ENCODE data around the gene RBM38.

Gene RBM38

GRCh38 chr20:57371363-57371762, 19.8 kb upstream of the RBM38 start:
- H3K27ac ChIP-seq (replicated peaks; ENCODE audit: low read length): no peak overlapping the region
- no peak overlapping the region for H3K9ac ChIP-seq (ENCODE audit: low read depth, low read length, poor library complexity)
- DNase-seq (ENCODE audit: low spot score): no peak

GRCh38 chr20:57372157-57372556, 19.0 kb upstream of the RBM38 start:
- no peak overlapping the region for H4K91ac ChIP-seq (ENCODE audit: low read depth, low read length, poor library complexity)
- WGBS, 2 donors (ENCODE audit: extremely low coverage in 2 of 2, insufficient read length in 2 of 2, insufficient replicate concordance in 1 of 2): no CpG with 5 or more reads among the region's 9 CpGs
- no peak overlapping the region for H2BK5ac ChIP-seq (ENCODE audit: low read length)
- no peak for DNase-seq (ENCODE audit: low spot score)
- H3K9ac ChIP-seq (ENCODE audit: low read depth, low read length, poor library complexity): no peak overlapping the region
- H4K8ac ChIP-seq (ENCODE audit: low read depth, low read length): no peak overlapping the region
- H3K9me3 ChIP-seq (replicated peaks in 1 of 2; ENCODE audit: control insufficient read depth in 2 of 2, insufficient read depth in 1 of 2, low read depth in 1 of 2, low read length in 2 of 2): no peaks in the 10 kb centered on the region
- H3K79me1 ChIP-seq (ENCODE audit: low read depth, low read length): no peaks in the 10 kb centered on the region
- H3K4me1 ChIP-seq (ENCODE audit: control insufficient read depth in 2 of 2, insufficient read depth in 1 of 2, low read depth in 1 of 2, low read length in 2 of 2): no peaks in the 10 kb centered on the region
- H3K4ac ChIP-seq (ENCODE audit: low read length): no peak overlapping the region
- H3K14ac ChIP-seq (ENCODE audit: low read length): no peak overlapping the region
- no peak overlapping the region for H2BK15ac ChIP-seq (ENCODE audit: low read length)
- H2BK120ac ChIP-seq (ENCODE audit: low read depth, low read length): no peak overlapping the region
- H3K4me3 ChIP-seq (ENCODE audit: low read length in 2 of 2): no peak overlapping the region
- no peak overlapping the region for H3K4me2 ChIP-seq (ENCODE audit: insufficient read depth, low read length, poor library complexity, severe bottlenecking)
- H3K18ac ChIP-seq (ENCODE audit: low read length): no peak overlapping the region
- H2AFZ ChIP-seq (ENCODE audit: low read length): no peak overlapping the region
- no peak overlapping the region for H2AK5ac ChIP-seq (ENCODE audit: low read depth, low read length)
- H3K36me3 ChIP-seq (replicated peaks in 1 of 2; ENCODE audit: control insufficient read depth in 2 of 2, insufficient read depth in 2 of 2, low read length in 2 of 2): peaks cover 70 to 99% of the 10 kb centered on the region in 2 donors
- no peak overlapping the region for H3K27ac ChIP-seq (replicated peaks; ENCODE audit: low read length)
- no peaks in the 10 kb centered on the region for H3K27me3 ChIP-seq (ENCODE audit: control insufficient read depth in 3 of 3, insufficient read depth in 3 of 3, low read depth in 1 of 3, low read length in 3 of 3)
- H3K23ac ChIP-seq (ENCODE audit: low read depth, low read length, poor library complexity): no peak overlapping the region
- no peak overlapping the region for H2BK12ac ChIP-seq (ENCODE audit: low read length)

More at GRCh38 chr20:57371363-57371762, 19.8 kb upstream of the RBM38 start:
- Histone ChIP-seq H3K4ac (ENCODE audit: low read length) (no peak overlapping the region), H4K8ac (ENCODE audit: low read depth, low read length) (no peak overlapping the region), H2BK5ac (ENCODE audit: low read length) (no peak overlapping the region), H3K4me1 (ENCODE audit: control insufficient read depth in 2 of 2, insufficient read depth in 1 of 2, low read depth in 1 of 2, low read length in 2 of 2) (no peaks in the 10 kb centered on the region), H3K27me3 (ENCODE audit: control insufficient read depth in 3 of 3, insufficient read depth in 3 of 3, low read depth in 1 of 3, low read length in 3 of 3) (no peaks in the 10 kb centered on the region), H3K23ac (ENCODE audit: low read depth, low read length, poor library complexity) (no peak overlapping the region), H3K4me2 (ENCODE audit: insufficient read depth, low read length, poor library complexity, severe bottlenecking) (no peak overlapping the region), H2BK120ac (ENCODE audit: low read depth, low read length) (no peak overlapping the region), H3K4me3 (ENCODE audit: low read length in 2 of 2) (no peak overlapping the region), H3K36me3 (replicated peaks in 1 of 2; ENCODE audit: control insufficient read depth in 2 of 2, insufficient read depth in 2 of 2, low read length in 2 of 2) (peaks cover 71 to 99% of the 10 kb centered on the region in 2 donors), H3K9me3 (replicated peaks in 1 of 2; ENCODE audit: control insufficient read depth in 2 of 2, insufficient read depth in 1 of 2, low read depth in 1 of 2, low read length in 2 of 2) (no peaks in the 10 kb centered on the region), H3K18ac (ENCODE audit: low read length) (no peak overlapping the region), H4K91ac (ENCODE audit: low read depth, low read length, poor library complexity) (no peak overlapping the region), H2BK15ac (ENCODE audit: low read length) (no peak overlapping the region), H2BK12ac (ENCODE audit: low read length) (no peak overlapping the region), H3K14ac (ENCODE audit: low read length) (no peak overlapping the region), H3K79me1 (ENCODE audit: low read depth, low read length) (no peaks in the 10 kb centered on the region), H2AFZ (ENCODE audit: low read length) (no peak overlapping the region), H2AK5ac (ENCODE audit: low read depth, low read length) (no peak overlapping the region)
- WGBS, 2 donors (ENCODE audit: extremely low coverage in 2 of 2, insufficient read length in 2 of 2, insufficient replicate concordance in 1 of 2): no CpG with 5 or more reads among the region's 4 CpGs

- no peak overlapping the region for H3K9ac ChIP-seq (ENCODE audit: low read depth, low read length, poor library complexity)
- no peak overlapping the region for H3K4me3 ChIP-seq (ENCODE audit: low read length in 2 of 2)
- peaks cover 72 to 99% of the 10 kb centered on the region in 2 donors for H3K36me3 ChIP-seq (replicated peaks in 1 of 2; ENCODE audit: control insufficient read depth in 2 of 2, insufficient read depth in 2 of 2, low read length in 2 of 2)
- H3K4me1 ChIP-seq (ENCODE audit: control insufficient read depth in 2 of 2, insufficient read depth in 1 of 2, low read depth in 1 of 2, low read length in 2 of 2): no peaks in the 10 kb centered on the region
- no peak overlapping the region for H2AK5ac ChIP-seq (ENCODE audit: low read depth, low read length)
- H3K79me1 ChIP-seq (ENCODE audit: low read depth, low read length): no peaks in the 10 kb centered on the region
- no peak overlapping the region for H3K4me2 ChIP-seq (ENCODE audit: insufficient read depth, low read length, poor library complexity, severe bottlenecking)
- no CpG with 5 or more reads among the region's 25 CpGs for WGBS, 2 donors (ENCODE audit: extremely low coverage in 2 of 2, insufficient read length in 2 of 2, insufficient replicate concordance in 1 of 2)
- H3K14ac ChIP-seq (ENCODE audit: low read length): no peak overlapping the region
- H2AFZ ChIP-seq (ENCODE audit: low read length): no peak overlapping the region
- no peak overlapping the region for H3K18ac ChIP-seq (ENCODE audit: low read length)
- no peaks in the 10 kb centered on the region for H3K27me3 ChIP-seq (ENCODE audit: control insufficient read depth in 3 of 3, insufficient read depth in 3 of 3, low read depth in 1 of 3, low read length in 3 of 3)
- no peak overlapping the region for H3K23ac ChIP-seq (ENCODE audit: low read depth, low read length, poor library complexity)
- H2BK15ac ChIP-seq (ENCODE audit: low read length): no peak overlapping the region
- no peak overlapping the region for H4K8ac ChIP-seq (ENCODE audit: low read depth, low read length)
- no peak overlapping the region for H3K4ac ChIP-seq (ENCODE audit: low read length)
- no peaks in the 10 kb centered on the region for H3K9me3 ChIP-seq (replicated peaks in 1 of 2; ENCODE audit: control insufficient read depth in 2 of 2, insufficient read depth in 1 of 2, low read depth in 1 of 2, low read length in 2 of 2)
- H2BK5ac ChIP-seq (ENCODE audit: low read length): no peak overlapping the region
- H4K91ac ChIP-seq (ENCODE audit: low read depth, low read length, poor library complexity): no peak overlapping the region
- no peak for DNase-seq (ENCODE audit: low spot score)
- no peak overlapping the region for H2BK12ac ChIP-seq (ENCODE audit: low read length)
- H2BK120ac ChIP-seq (ENCODE audit: low read depth, low read length): no peak overlapping the region
- H3K27ac ChIP-seq (replicated peaks; ENCODE audit: low read length): no peak overlapping the region
Measured at GRCh38 chr20:57372581-57373350, 18.4 kb upstream of the RBM38 start.

DNA sequence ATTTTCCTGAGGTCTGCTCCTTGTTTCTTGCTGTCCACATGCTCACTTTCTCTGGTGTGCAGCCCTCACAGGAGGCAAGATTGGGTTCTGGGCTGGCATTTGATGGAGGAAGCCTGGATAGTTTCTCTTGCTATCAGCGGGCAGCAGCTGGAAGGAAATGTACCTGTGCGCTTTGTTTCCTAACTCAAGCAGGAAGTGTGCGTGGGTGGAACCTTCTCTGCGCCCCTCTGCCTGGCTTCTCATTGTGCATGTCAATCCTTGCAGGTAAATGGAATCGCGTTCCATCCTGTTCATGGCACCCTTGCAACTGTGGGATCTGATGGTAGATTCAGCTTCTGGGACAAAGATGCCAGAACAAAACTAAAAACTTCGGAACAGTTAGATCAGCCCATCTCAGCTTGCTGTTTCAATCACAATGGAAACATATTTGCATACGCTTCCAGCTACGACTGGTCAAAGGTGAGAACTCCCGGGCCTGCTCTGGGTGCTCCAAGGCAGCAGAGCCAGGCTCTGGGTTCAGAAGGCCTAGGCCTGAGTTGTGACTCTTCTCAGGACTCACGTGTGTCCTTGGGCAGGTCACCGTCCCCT, 16.8 kb upstream of the RBM38 start:
- H3K23ac ChIP-seq (ENCODE audit: low read depth, low read length, poor library complexity): no peak overlapping the region
- no peak overlapping the region for H3K4ac ChIP-seq (ENCODE audit: low read length)
- H3K27me3 ChIP-seq (ENCODE audit: control insufficient read depth in 3 of 3, insufficient read depth in 3 of 3, low read depth in 1 of 3, low read length in 3 of 3): no peaks in the 10 kb centered on the region
- no peak overlapping the region for H2BK5ac ChIP-seq (ENCODE audit: low read length)
- no peak overlapping the region for H4K91ac ChIP-seq (ENCODE audit: low read depth, low read length, poor library complexity)
- no peak overlapping the region for H3K9ac ChIP-seq (ENCODE audit: low read depth, low read length, poor library complexity)
- no peak overlapping the region for H4K8ac ChIP-seq (ENCODE audit: low read depth, low read length)
- peaks cover 68 to 98% of the 10 kb centered on the region in 2 donors for H3K36me3 ChIP-seq (replicated peaks in 1 of 2; ENCODE audit: control insufficient read depth in 2 of 2, insufficient read depth in 2 of 2, low read length in 2 of 2)
- H2BK15ac ChIP-seq (ENCODE audit: low read length): no peak overlapping the region
- no peak overlapping the region for H3K27ac ChIP-seq (replicated peaks; ENCODE audit: low read length)
- no peak overlapping the region for H2BK12ac ChIP-seq (ENCODE audit: low read length)
- H2BK120ac ChIP-seq (ENCODE audit: low read depth, low read length): no peak overlapping the region
- no peak overlapping the region for H2AK5ac ChIP-seq (ENCODE audit: low read depth, low read length)
- no peak overlapping the region for H3K4me2 ChIP-seq (ENCODE audit: insufficient read depth, low read length, poor library complexity, severe bottlenecking)
- no peaks in the 10 kb centered on the region for H3K9me3 ChIP-seq (replicated peaks in 1 of 2; ENCODE audit: control insufficient read depth in 2 of 2, insufficient read depth in 1 of 2, low read depth in 1 of 2, low read length in 2 of 2)
- no peak for DNase-seq (ENCODE audit: low spot score)
- WGBS, 2 donors (ENCODE audit: extremely low coverage in 2 of 2, insufficient read length in 2 of 2, insufficient replicate concordance in 1 of 2): no CpG with 5 or more reads among the region's 12 CpGs
- no peaks in the 10 kb centered on the region for H3K79me1 ChIP-seq (ENCODE audit: low read depth, low read length)
- no peaks in the 10 kb centered on the region for H3K4me1 ChIP-seq (ENCODE audit: control insufficient read depth in 2 of 2, insufficient read depth in 1 of 2, low read depth in 1 of 2, low read length in 2 of 2)
- no peak overlapping the region for H3K14ac ChIP-seq (ENCODE audit: low read length)
- H3K4me3 ChIP-seq (ENCODE audit: low read length in 2 of 2): no peak overlapping the region
- no peak overlapping the region for H3K18ac ChIP-seq (ENCODE audit: low read length)
- H2AFZ ChIP-seq (ENCODE audit: low read length): no peak overlapping the region

Data from neuronal stem cell (in vitro differentiated cells).